Small intestine (tissue), 7 donors: Measurements from ENCODE around the gene CCDC186. TPM values are rescaled to one million over a fixed set of nuclear protein-coding genes. Genes with fewer than 3 reads are reported as not detected.

Experiments
- DNase-seq, 2 donors: peaks; one replicate each; pipeline versions ENCODE4 v3.0.0 to v3.0.0-alpha.2; 2013
- FAIRE-seq: peaks from 2 replicates; lab custom pipeline; 2012; peaks lifted over from hg19 to GRCh38; lab: Jason Lieb, UNC
- H3K27ac ChIP-seq, 3 donors: one replicate each; pipeline ENCODE4 v1.5.1; 2013; ENCODE audit warnings: low read length in 2 of 3, mild to moderate bottlenecking in 2 of 3, control low read depth in 1 of 3, inconsistent platforms in 1 of 3, low read depth in 1 of 3, moderate library complexity in 1 of 3
- H3K27me3 ChIP-seq, 3 donors: one replicate each; pipeline ENCODE4 v1.6.1; 2013; ENCODE audit warnings: low read length in 3 of 3, inconsistent platforms in 1 of 3; ENCODE audit not compliant: control insufficient read depth in 3 of 3, insufficient read depth in 3 of 3
- H3K36me3 ChIP-seq, 3 donors: one replicate each; pipeline ENCODE4 v1.6.1; 2013; ENCODE audit warnings: low read length in 3 of 3, inconsistent platforms in 1 of 3, low read depth in 1 of 3, mild to moderate bottlenecking in 1 of 3, moderate library complexity in 1 of 3; ENCODE audit not compliant: control insufficient read depth in 3 of 3, insufficient read depth in 2 of 3
- H3K4me1 ChIP-seq, 3 donors: one replicate each; pipeline ENCODE4 v1.6.1; 2013; ENCODE audit warnings: low read length in 2 of 3, inconsistent platforms in 1 of 3, low read depth in 1 of 3, mild to moderate bottlenecking in 1 of 3, moderate library complexity in 1 of 3; ENCODE audit not compliant: control insufficient read depth in 3 of 3, insufficient read depth in 2 of 3
- H3K4me3 ChIP-seq, 3 donors: one replicate each; pipeline ENCODE4 v1.5.1; 2013; ENCODE audit warnings: low read length in 3 of 3, control low read depth in 1 of 3, inconsistent platforms in 1 of 3, low read depth in 1 of 3, mild to moderate bottlenecking in 1 of 3, moderate library complexity in 1 of 3
- H3K9me3 ChIP-seq, 2 donors: one replicate each; pipeline ENCODE4 v1.6.1; 2013; ENCODE audit warnings: low read depth in 1 of 2, low read length in 1 of 2; ENCODE audit not compliant: control insufficient read depth in 2 of 2, insufficient read depth in 1 of 2
- WGBS, 3 donors: extraction: QIAGEN DNeasy Blood & Tissue Kit; methylation state at CpG; one replicate each; pipeline ENCODE4 v1.1.7; 2013; 5-methylcytosine and 5-hydroxymethylcytosine counted together
- polyA plus RNA-seq, 4 donors: library from polyadenylated mRNA; stranded (reverse) in 3 of 4; unstranded in 1 of 4; fragments of 200-250 nt in 3 of 4; fragments of 120-200 nt in 1 of 4; gene quantifications; one replicate each; pipeline versions ENCODE4 v1.2.1 to v1.2.3, GENCODE V29; 2013
- donor health status: healthy with polysubstance abuse.
- donor health status: control.
- donor health status: control.
- donor health status: Bipolar disorder and iron deficiency.
- donor health status: healthy.

CCDC186 gene
- polyA plus RNA-seq, 4 donors = 7.2 to 29.6 (median 12.0) TPM

- peak overlapping the region in 1 of 3 donors; percentile 37 for H3K4me3 ChIP-seq
- H3K27me3 ChIP-seq = no peaks in the 10 kb centered on the region
- peak overlapping the region in 2 of 3 donors; percentile 62 to 82 for H3K27ac ChIP-seq
- H3K36me3 ChIP-seq = no peaks in the 10 kb centered on the region
- H3K4me1 ChIP-seq = peaks cover 0 to 5% (median 2%) of the 10 kb centered on the region in 3 donors
- DNase-seq = peak; percentile 24 to 73
- FAIRE-seq = peak; percentile 84
- no peaks in the 10 kb centered on the region for H3K9me3 ChIP-seq
- 22 to 66% (median 39%) methylated on average over 8 of the region's 8 CpGs for WGBS, 3 donors
Measured at GRCh38 chr10:114081911-114082583, 92.0 kb downstream of the CCDC186 start.

GRCh38 chr10:114079421-114079820 lies 94.6 kb downstream of the CCDC186 start:
- H3K27ac ChIP-seq = no peak overlapping the region
- DNase-seq (peak in 1 of 2 donors; percentile 31), FAIRE-seq (no peak)
- no peak overlapping the region for H3K4me3 ChIP-seq
- H3K27me3 ChIP-seq = no peaks in the 10 kb centered on the region
- peaks cover 0 to 5% (median 2%) of the 10 kb centered on the region in 3 donors for H3K4me1 ChIP-seq
- peaks cover 0 to 4% of the 10 kb centered on the region in 2 donors for H3K9me3 ChIP-seq
- 80 to 91% (median 83%) methylated on average over 5 of the region's 5 CpGs for WGBS, 3 donors
- H3K36me3 ChIP-seq = no peaks in the 10 kb centered on the region

GRCh38 chr10:114078346-114078745 lies 95.7 kb downstream of the CCDC186 start:
- FAIRE-seq = no peak
- no peak for DNase-seq
- peaks cover 0 to 5% (median 2%) of the 10 kb centered on the region in 3 donors for H3K4me1 ChIP-seq
- H3K27me3 ChIP-seq = no peaks in the 10 kb centered on the region
- no peaks in the 10 kb centered on the region for H3K36me3 ChIP-seq
- 72 to 91% (median 84%) methylated on average over 6 of the region's 6 CpGs for WGBS, 3 donors
- no peak overlapping the region for H3K4me3 ChIP-seq
- H3K9me3 ChIP-seq = peaks cover 0 to 4% of the 10 kb centered on the region in 2 donors
- no peak overlapping the region for H3K27ac ChIP-seq

GRCh38 chr10:114077815-114078219 lies 96.2 kb downstream of the CCDC186 start:
- no peak overlapping the region for H3K4me3 ChIP-seq
- no peaks in the 10 kb centered on the region for H3K27me3 ChIP-seq
- 84 to 95% (median 93%) methylated on average over 9 of the region's 9 CpGs for WGBS, 3 donors
- FAIRE-seq (no peak), DNase-seq (no peak)
- no peak overlapping the region for H3K27ac ChIP-seq
- H3K36me3 ChIP-seq = no peaks in the 10 kb centered on the region
- H3K4me1 ChIP-seq = peaks cover 0 to 5% (median 2%) of the 10 kb centered on the region in 3 donors
- H3K9me3 ChIP-seq = peaks cover 0 to 4% of the 10 kb centered on the region in 2 donors

- H3K36me3 ChIP-seq = no peaks in the 10 kb centered on the region
- H3K27ac ChIP-seq = no peak overlapping the region
- DNase-seq (no peak), FAIRE-seq (no peak)
- WGBS, 3 donors = 67 to 77% (median 68%) methylated on average over 1 of the region's 1 CpG
- H3K9me3 ChIP-seq = peaks cover 0 to 4% of the 10 kb centered on the region in 2 donors
- H3K4me1 ChIP-seq = peaks cover 0 to 3% (median 2%) of the 10 kb centered on the region in 3 donors
- no peak overlapping the region for H3K4me3 ChIP-seq
- H3K27me3 ChIP-seq = no peaks in the 10 kb centered on the region
Measured at GRCh38 chr10:114077347-114077746, 96.7 kb downstream of the CCDC186 start.

GRCh38 chr10:114075093-114075492 lies 98.9 kb downstream of the CCDC186 start:
- Histone ChIP-seq H3K4me3 (no peak overlapping the region), H3K4me1 (peaks cover 0 to 2% (median 0%) of the 10 kb centered on the region in 3 donors), H3K27me3 (no peaks in the 10 kb centered on the region), H3K36me3 (no peaks in the 10 kb centered on the region), H3K9me3 (peaks cover 0 to 4% of the 10 kb centered on the region in 2 donors), H3K27ac (no peak overlapping the region)
- no peak for FAIRE-seq
- 92 to 93% (median 93%) methylated on average over 6 of the region's 6 CpGs for WGBS, 3 donors
- DNase-seq = no peak

GRCh38 chr10:114073395-114074186 lies 100.4 kb downstream of the CCDC186 start:
- 65 to 73% (median 70%) methylated on average over 14 of the region's 14 CpGs for WGBS, 3 donors
- no peak overlapping the region for H3K27ac ChIP-seq
- no peak overlapping the region for H3K4me3 ChIP-seq
- no peaks in the 10 kb centered on the region for H3K36me3 ChIP-seq
- peaks cover 0 to 4% of the 10 kb centered on the region in 2 donors for H3K9me3 ChIP-seq
- H3K4me1 ChIP-seq = no peaks in the 10 kb centered on the region
- H3K27me3 ChIP-seq = no peaks in the 10 kb centered on the region
- peak in 1 of 2 donors; percentile 39 for DNase-seq
- FAIRE-seq = no peak

GRCh38 chr10:114071178-114071577 lies 102.8 kb downstream of the CCDC186 start:
- Histone ChIP-seq H3K9me3 (no peaks in the 10 kb centered on the region), H3K27me3 (no peaks in the 10 kb centered on the region), H3K36me3 (no peaks in the 10 kb centered on the region), H3K4me3 (no peak overlapping the region), H3K4me1 (no peaks in the 10 kb centered on the region), H3K27ac (no peak overlapping the region)
- DNase-seq (no peak), FAIRE-seq (no peak)
- 79 to 94% (median 87%) methylated on average over 4 of the region's 4 CpGs for WGBS, 3 donors
